Chondrocyte (in vitro differentiated cells): ENCODE data around the gene MEF2D. TPM values are rescaled to one million over a fixed set of nuclear protein-coding genes. Genes with fewer than 3 reads are reported as not detected.

Source experiments
- DNase-seq: peaks from one replicate; pipeline ENCODE4 v3.0.0; 2021; ENCODE audit warnings: mixed read lengths, low spot score
- H3K27ac Mint-ChIP-seq: one replicate; pipeline ENCODE4 v1.8.0; 2021; ENCODE audit warnings: mild to moderate bottlenecking, moderate library complexity, mixed read lengths; ENCODE audit not compliant: unreplicated experiment
- H3K27me3 Mint-ChIP-seq: 2 replicates; pipeline ENCODE4 v1.8.0; 2021; ENCODE audit warnings: low read depth, mixed read lengths
- H3K36me3 Mint-ChIP-seq: 2 replicates; pipeline ENCODE4 v1.8.0; 2021; ENCODE audit warnings: low read depth, mixed read lengths
- H3K4me1 Mint-ChIP-seq: 2 replicates; pipeline ENCODE4 v1.8.0; 2021; ENCODE audit warnings: low read depth, mild to moderate bottlenecking, mixed read lengths
- H3K4me3 Mint-ChIP-seq: one replicate; pipeline ENCODE4 v1.8.0; 2021; ENCODE audit warnings: mild to moderate bottlenecking, moderate library complexity, mixed read lengths; ENCODE audit not compliant: unreplicated experiment
- H3K9me3 Mint-ChIP-seq: 2 replicates; pipeline ENCODE4 v1.8.0; 2021; ENCODE audit warnings: low read depth, mixed read lengths
- total RNA-seq: library from RNA; stranded (reverse); gene quantifications from 3 replicates; pipeline ENCODE4 v1.2.1, GENCODE V29; 2021
- TF ChIP-seq, protein P1 (sequence below): fragments of 200-600 bp; sonication (generic); IDR thresholded peaks from 2 replicates; pipeline ENCODE4 v1.5.0; 2021; ENCODE audit warnings: antibody characterized with exemption, mild to moderate bottlenecking, moderate library complexity

MEF2D gene
- total RNA-seq, 1 donor from 2014 or later, result 62.0 TPM

- TF ChIP-seq, protein P1, sequence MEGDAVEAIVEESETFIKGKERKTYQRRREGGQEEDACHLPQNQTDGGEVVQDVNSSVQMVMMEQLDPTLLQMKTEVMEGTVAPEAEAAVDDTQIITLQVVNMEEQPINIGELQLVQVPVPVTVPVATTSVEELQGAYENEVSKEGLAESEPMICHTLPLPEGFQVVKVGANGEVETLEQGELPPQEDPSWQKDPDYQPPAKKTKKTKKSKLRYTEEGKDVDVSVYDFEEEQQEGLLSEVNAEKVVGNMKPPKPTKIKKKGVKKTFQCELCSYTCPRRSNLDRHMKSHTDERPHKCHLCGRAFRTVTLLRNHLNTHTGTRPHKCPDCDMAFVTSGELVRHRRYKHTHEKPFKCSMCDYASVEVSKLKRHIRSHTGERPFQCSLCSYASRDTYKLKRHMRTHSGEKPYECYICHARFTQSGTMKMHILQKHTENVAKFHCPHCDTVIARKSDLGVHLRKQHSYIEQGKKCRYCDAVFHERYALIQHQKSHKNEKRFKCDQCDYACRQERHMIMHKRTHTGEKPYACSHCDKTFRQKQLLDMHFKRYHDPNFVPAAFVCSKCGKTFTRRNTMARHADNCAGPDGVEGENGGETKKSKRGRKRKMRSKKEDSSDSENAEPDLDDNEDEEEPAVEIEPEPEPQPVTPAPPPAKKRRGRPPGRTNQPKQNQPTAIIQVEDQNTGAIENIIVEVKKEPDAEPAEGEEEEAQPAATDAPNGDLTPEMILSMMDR, result no peak
- no peaks in the 10 kb centered on the region for H3K9me3 Mint-ChIP-seq
- H3K36me3 Mint-ChIP-seq, result no peaks in the 10 kb centered on the region
- H3K27ac Mint-ChIP-seq, result peak overlapping the region; percentile 83
- no peak overlapping the region for H3K4me3 Mint-ChIP-seq
- H3K4me1 Mint-ChIP-seq, result peaks cover 21% of the 10 kb centered on the region
- H3K27me3 Mint-ChIP-seq, result peaks cover 4% of the 10 kb centered on the region
- DNase-seq, result peak; percentile 79
These were observed 10.1 kb upstream of the MEF2D start for GRCh38 chr1:156510709-156511108.

- Mint-ChIP-seq H3K27me3 (peaks cover 4% of the 10 kb centered on the region), H3K4me1 (peaks cover 33% of the 10 kb centered on the region), H3K9me3 (no peaks in the 10 kb centered on the region), H3K36me3 (no peaks in the 10 kb centered on the region), H3K27ac (no peak overlapping the region), H3K4me3 (no peak overlapping the region)
- DNase-seq, result peak; percentile 63
- TF ChIP-seq, protein P1, result no peak
These were observed 9.0 kb upstream of the MEF2D start for GRCh38 chr1:156509424-156510034.

DNA sequence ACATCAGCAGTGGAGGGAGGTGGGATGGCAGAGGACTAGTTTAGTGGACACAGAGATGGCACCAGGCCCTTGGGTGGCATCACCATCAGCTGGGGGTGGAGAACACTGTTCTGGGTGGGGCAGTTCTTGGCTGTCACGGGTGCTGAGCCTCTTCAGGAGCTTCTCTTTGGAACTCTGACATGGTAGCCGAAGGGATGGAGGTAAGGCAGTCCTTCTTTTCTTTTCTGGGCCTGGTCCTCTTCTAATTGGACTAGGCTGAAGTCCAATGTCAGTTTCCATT, 8.3 kb upstream of the MEF2D start:
- peak; percentile 44 for DNase-seq
- H3K4me3 Mint-ChIP-seq, result no peak overlapping the region
- H3K4me1 Mint-ChIP-seq, result peaks cover 39% of the 10 kb centered on the region
- H3K27me3 Mint-ChIP-seq, result peaks cover 4% of the 10 kb centered on the region
- no peaks in the 10 kb centered on the region for H3K9me3 Mint-ChIP-seq
- no peak overlapping the region for H3K27ac Mint-ChIP-seq
- H3K36me3 Mint-ChIP-seq, result no peaks in the 10 kb centered on the region
- TF ChIP-seq, protein P1, result no peak

- Mint-ChIP-seq H3K4me1 (peaks cover 44% of the 10 kb centered on the region), H3K27me3 (peaks cover 4% of the 10 kb centered on the region), H3K27ac (no peak overlapping the region), H3K36me3 (no peaks in the 10 kb centered on the region), H3K9me3 (no peaks in the 10 kb centered on the region), H3K4me3 (no peak overlapping the region)
- peak; percentile 57 for DNase-seq
- TF ChIP-seq, protein P1, result no peak
These were observed 7.8 kb upstream of the MEF2D start for GRCh38 chr1:156508205-156508954.

DNA sequence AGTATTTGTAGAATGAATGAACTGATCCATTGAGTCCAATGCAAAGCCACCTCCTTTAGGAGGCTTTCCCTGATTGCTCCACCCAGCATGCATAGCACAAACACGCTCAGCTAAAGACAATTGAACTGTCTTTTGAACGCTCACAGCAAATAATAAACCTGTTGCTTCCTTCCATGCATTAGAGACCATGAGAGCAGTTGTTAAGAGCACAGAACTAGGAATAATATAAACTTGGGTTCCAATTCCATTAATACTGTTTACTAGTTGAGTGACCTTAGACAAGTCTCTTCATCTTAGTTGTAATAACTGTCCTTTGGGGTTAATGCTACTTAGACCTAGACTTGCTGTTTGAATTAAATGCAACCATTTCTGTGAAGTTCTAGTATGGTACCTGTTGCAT, 5.9 kb upstream of the MEF2D start:
- H3K4me1 Mint-ChIP-seq, result peaks cover 61% of the 10 kb centered on the region

More for the DNA sequence above, 5.9 kb upstream of the MEF2D start:
- DNase-seq, result no peak
- Mint-ChIP-seq H3K9me3 (no peaks in the 10 kb centered on the region), H3K36me3 (no peaks in the 10 kb centered on the region), H3K27me3 (no peaks in the 10 kb centered on the region), H3K27ac (peak overlapping the region; percentile 3), H3K4me3 (no peak overlapping the region)
- TF ChIP-seq, protein P1, result no peak
